Dermis lymphatic vessel endothelial cell (primary cell): Measurements from ENCODE around the gene RPL15. TPM values are rescaled to one million over a fixed set of nuclear protein-coding genes. Genes with fewer than 3 reads are reported as not detected.

Experiments used
- total RNA-seq: library from RNA; depleted of rRNA; stranded (reverse); fragments of >200 nt; gene quantifications from 2 replicates; pipeline ENCODE4 v1.2.1, GENCODE V29; 2014

The RPL15 gene
- total RNA-seq = 2,968 and 3,155 TPM in 2 replicates

GRCh38 chr3:23916886-23917678 is at the start of gene RPL15, which contains the start of gene NKIRAS1:
TSS of gene RPL15 (plus strand) at chr3:23917132. CDS start at chr3:23917860, 728 bp downstream.
TSS of gene NKIRAS1 (minus strand) at chr3:23916990. CDS start at chr3:23910904, 6,086 bp downstream.

GRCh38 chr3:23944861-23945662 is 28.1 kb downstream of the RPL15 start, which contains the start of gene NR1D2:
TSS of gene NR1D2 (plus strand) at chr3:23945286. CDS start at chr3:23945579, 293 bp downstream.

Other genes starting within 250 kb of the RPL15 start
- gene UBE2E1, start 111.2 kb upstream of the RPL15 start, total RNA-seq = 104 and 147 TPM in 2 replicates
- 5.6 and 6.6 TPM in 2 replicates for gene NKIRAS1, start 142 bp upstream of the RPL15 start, total RNA-seq
- gene NR1D2, start 28.2 kb downstream of the RPL15 start, total RNA-seq = 45.5 and 52.2 TPM in 2 replicates